OCI-LY1 (cell line): ENCODE data around the gene DRD4.

ENCODE experiments used
- H2AFZ ChIP-seq: fragments of 200-600 bp; sonication (generic), shearing (Covaris generic); 2 replicates; pipeline ENCODE4 v1.6.0; 2014; ENCODE audit warnings: antibody characterized with exemption, mild to moderate bottlenecking, low read length
- H3F3A ChIP-seq: fragments of 200-600 bp; sonication (generic), shearing (Covaris generic); 2 replicates; pipeline ENCODE4 v1.6.0; 2014; ENCODE audit warnings: mild to moderate bottlenecking, antibody characterized with exemption, low read length, moderate library complexity; ENCODE audit not compliant: insufficient read depth
- H3K27ac ChIP-seq: fragments of 200-600 bp; sonication (generic); 2 replicates; pipeline ENCODE4 v1.5.1; 2014; ENCODE audit warnings: low read length, mixed run types, mild to moderate bottlenecking, low read depth; ENCODE audit not compliant: poor library complexity, severe bottlenecking
- H3K27me3 ChIP-seq: fragments of 200-600 bp; sonication (generic); 2 replicates; pipeline ENCODE4 v1.6.0; 2014; ENCODE audit warnings: antibody characterized with exemption, mild to moderate bottlenecking, low read length, moderate library complexity; ENCODE audit not compliant: insufficient read depth
- H3K36me3 ChIP-seq: fragments of 200-600 bp; sonication (generic); 2 replicates; pipeline ENCODE4 v1.6.1; 2014; ENCODE audit warnings: mild to moderate bottlenecking, antibody characterized with exemption, low read length, moderate library complexity, mixed read lengths; ENCODE audit not compliant: insufficient read depth
- H3K4me1 ChIP-seq: fragments of 200-600 bp; sonication (generic); 2 replicates; pipeline ENCODE4 v1.5.1; 2014; ENCODE audit warnings: mild to moderate bottlenecking, low read length, moderate library complexity; ENCODE audit not compliant: insufficient read depth, severe bottlenecking
- H3K4me2 ChIP-seq: fragments of 200-600 bp; sonication (generic), shearing (Covaris generic); 2 replicates; pipeline ENCODE4 v1.6.1; 2014; ENCODE audit warnings: low read length
- H3K4me3 ChIP-seq: fragments of 200-600 bp; sonication (generic); 2 replicates; pipeline ENCODE4 v1.5.1; 2014; ENCODE audit warnings: low read length, low read depth, mild to moderate bottlenecking, mixed read lengths; ENCODE audit not compliant: poor library complexity, severe bottlenecking
- H3K79me2 ChIP-seq: fragments of 200-600 bp; shearing (Covaris generic); 2 replicates; pipeline ENCODE4 v1.6.1; 2016; ENCODE audit warnings: mixed run types, low read length, mixed read lengths; ENCODE audit not compliant: insufficient read depth
- H3K9ac ChIP-seq: fragments of 200-600 bp; sonication (generic), shearing (Covaris generic); 2 replicates; pipeline ENCODE4 v1.6.1; 2014; ENCODE audit warnings: mild to moderate bottlenecking, low read length, mixed read lengths
- H3K9me2 ChIP-seq: fragments of 200-600 bp; sonication (generic), shearing (Covaris generic); 2 replicates; pipeline ENCODE4 v1.6.1; 2014; ENCODE audit warnings: low read depth, mild to moderate bottlenecking, low read length, mixed read lengths
- H3K9me3 ChIP-seq: fragments of 200-600 bp; shearing (Covaris generic); 2 replicates; pipeline ENCODE4 v1.6.1; 2014; ENCODE audit warnings: low read length, mixed read lengths
- H4K20me1 ChIP-seq: fragments of 200-600 bp; sonication (generic), shearing (Covaris generic); 2 replicates; pipeline ENCODE4 v1.6.0; 2016; ENCODE audit warnings: mild to moderate bottlenecking, low read length; ENCODE audit not compliant: insufficient read depth
- EZH2 ChIP-seq: fragments of 200-600 bp; sonication (generic), shearing (Covaris generic); IDR thresholded peaks from 2 replicates; pipeline ENCODE4 v1.8.0; 2017; ENCODE audit warnings: borderline replicate concordance, mixed run types, mild to moderate bottlenecking, antibody characterized with exemption, low read length, moderate library complexity, mixed read lengths
- TF ChIP-seq, protein P1 (sequence below): fragments of 200-600 bp; sonication (generic), shearing (Covaris generic); IDR thresholded peaks from 2 replicates; pipeline ENCODE4 v1.5.1; 2017; ENCODE audit warnings: mild to moderate bottlenecking, antibody characterized with exemption, low read length, moderate library complexity, mixed read lengths

Gene DRD4

GRCh38 chr11:620201-620600, 16.9 kb upstream of the DRD4 start:
- Histone ChIP-seq H3K27me3 (no peaks in the 10 kb centered on the region), H3K79me2 (no peaks in the 10 kb centered on the region), H3K9me3 (no peaks in the 10 kb centered on the region)

DNA sequence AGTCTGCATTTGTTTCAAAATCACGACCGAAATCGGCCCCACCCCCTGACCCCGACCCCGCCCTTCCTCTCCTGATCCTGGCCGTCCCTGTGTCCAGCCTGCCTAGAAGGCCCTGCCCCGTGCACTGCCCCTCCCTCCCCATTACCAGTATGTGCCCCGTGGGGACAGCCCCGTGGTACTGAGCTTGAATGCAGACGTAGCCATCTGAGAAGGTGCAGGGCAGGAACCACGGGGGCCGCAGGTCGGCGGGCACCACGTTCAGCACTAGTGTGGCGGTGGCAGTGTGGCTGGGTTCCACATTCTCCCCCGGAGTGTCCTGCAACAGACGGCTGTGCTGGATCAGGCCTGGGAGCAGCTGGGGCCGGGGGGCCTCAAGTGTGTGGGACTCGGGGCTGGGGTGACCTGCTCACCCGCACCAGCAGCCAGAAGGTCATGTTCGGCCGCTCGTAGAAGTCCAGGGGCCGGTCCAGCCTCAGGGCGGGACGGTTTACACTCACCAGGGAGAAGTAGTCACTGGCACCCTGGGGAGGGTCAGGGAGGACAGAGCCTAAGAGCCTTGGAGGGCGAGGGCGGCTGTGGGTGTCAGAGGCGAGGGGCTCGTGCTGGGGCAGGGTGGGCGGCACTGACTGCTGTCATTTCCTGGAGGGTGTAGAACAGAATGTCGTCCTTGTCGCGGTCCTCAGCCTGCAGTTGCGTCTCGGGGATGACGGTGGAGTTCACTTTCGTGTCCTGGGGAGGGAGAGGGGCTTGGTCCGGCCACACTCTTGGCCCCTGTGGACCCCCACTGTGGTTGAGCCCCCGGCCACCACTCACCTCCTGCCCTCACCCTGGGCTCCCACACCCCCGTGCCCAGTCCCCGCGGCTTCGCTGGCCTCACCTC, 15.9 kb upstream of the DRD4 start:
- Histone ChIP-seq H2AFZ (no peak overlapping the region), H4K20me1 (no peaks in the 10 kb centered on the region), H3K4me1 (peaks cover 5% of the 10 kb centered on the region), H3K27me3 (0 out of 2 replicates have a peak, but pooled peaks cover 3% of the 10 kb centered on the region), H3K9me2 (no peaks in the 10 kb centered on the region), H3F3A (no peaks in the 10 kb centered on the region), H3K27ac (no peak overlapping the region), H3K4me3 (no peak overlapping the region), H3K9me3 (no peaks in the 10 kb centered on the region), H3K79me2 (no peaks in the 10 kb centered on the region), H3K4me2 (no peak overlapping the region), H3K9ac (no peak overlapping the region), H3K36me3 (peaks cover 8% of the 10 kb centered on the region; the same call in 1 of the 2 replicates)
- no peak for TF ChIP-seq EZH2
- TF ChIP-seq, protein P1, sequence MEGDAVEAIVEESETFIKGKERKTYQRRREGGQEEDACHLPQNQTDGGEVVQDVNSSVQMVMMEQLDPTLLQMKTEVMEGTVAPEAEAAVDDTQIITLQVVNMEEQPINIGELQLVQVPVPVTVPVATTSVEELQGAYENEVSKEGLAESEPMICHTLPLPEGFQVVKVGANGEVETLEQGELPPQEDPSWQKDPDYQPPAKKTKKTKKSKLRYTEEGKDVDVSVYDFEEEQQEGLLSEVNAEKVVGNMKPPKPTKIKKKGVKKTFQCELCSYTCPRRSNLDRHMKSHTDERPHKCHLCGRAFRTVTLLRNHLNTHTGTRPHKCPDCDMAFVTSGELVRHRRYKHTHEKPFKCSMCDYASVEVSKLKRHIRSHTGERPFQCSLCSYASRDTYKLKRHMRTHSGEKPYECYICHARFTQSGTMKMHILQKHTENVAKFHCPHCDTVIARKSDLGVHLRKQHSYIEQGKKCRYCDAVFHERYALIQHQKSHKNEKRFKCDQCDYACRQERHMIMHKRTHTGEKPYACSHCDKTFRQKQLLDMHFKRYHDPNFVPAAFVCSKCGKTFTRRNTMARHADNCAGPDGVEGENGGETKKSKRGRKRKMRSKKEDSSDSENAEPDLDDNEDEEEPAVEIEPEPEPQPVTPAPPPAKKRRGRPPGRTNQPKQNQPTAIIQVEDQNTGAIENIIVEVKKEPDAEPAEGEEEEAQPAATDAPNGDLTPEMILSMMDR = no peak

More at GRCh38 chr11:620201-620600, 16.9 kb upstream of the DRD4 start:
- no peaks in the 10 kb centered on the region for H3K9me2 ChIP-seq
- no peak overlapping the region for H3K9ac ChIP-seq
- no peaks in the 10 kb centered on the region for H3F3A ChIP-seq
- peaks cover 8% of the 10 kb centered on the region; the same call in 1 of the 2 replicates for H3K36me3 ChIP-seq
- H4K20me1 ChIP-seq = no peaks in the 10 kb centered on the region
- H2AFZ ChIP-seq = no peak overlapping the region
- no peak overlapping the region for H3K4me2 ChIP-seq
- H3K4me3 ChIP-seq = no peak overlapping the region
- TF ChIP-seq, protein P1 = no peak
- TF ChIP-seq EZH2 = no peak
- no peak overlapping the region for H3K27ac ChIP-seq
- peaks cover 9% of the 10 kb centered on the region for H3K4me1 ChIP-seq

DNA sequence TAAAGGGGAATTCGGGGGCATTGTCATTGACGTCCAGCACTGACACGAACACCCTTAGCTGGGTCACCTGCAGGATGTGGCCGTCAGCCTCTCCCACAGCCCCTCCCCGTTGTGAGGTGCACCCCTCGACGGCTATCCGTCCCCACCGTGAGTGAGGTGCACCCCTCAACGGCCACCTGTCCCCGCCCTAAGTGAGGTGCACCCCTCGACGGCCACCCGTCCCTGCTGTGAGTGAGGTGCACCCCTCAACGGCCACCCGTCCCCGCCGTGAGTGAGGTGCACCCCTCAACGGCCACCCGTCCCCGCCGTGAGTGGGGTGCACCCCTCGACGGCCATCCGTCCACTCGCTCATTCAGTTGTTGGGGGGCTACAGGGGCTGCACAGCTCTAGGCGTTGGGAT, 15.2 kb upstream of the DRD4 start:
- no peak overlapping the region for H3K4me2 ChIP-seq
- H3F3A ChIP-seq = no peaks in the 10 kb centered on the region
- no peaks in the 10 kb centered on the region for H3K79me2 ChIP-seq
- TF ChIP-seq EZH2 = no peak
- TF ChIP-seq, protein P1 = no peak
- H3K9ac ChIP-seq = no peak overlapping the region
- no peaks in the 10 kb centered on the region for H3K4me1 ChIP-seq
- H3K36me3 ChIP-seq = peaks cover 8% of the 10 kb centered on the region; the same call in 1 of the 2 replicates
- no peaks in the 10 kb centered on the region for H3K9me3 ChIP-seq
- no peak overlapping the region for H2AFZ ChIP-seq
- 0 out of 2 replicates have a peak, but pooled peaks cover 3% of the 10 kb centered on the region for H3K27me3 ChIP-seq
- H4K20me1 ChIP-seq = no peaks in the 10 kb centered on the region
- H3K9me2 ChIP-seq = no peaks in the 10 kb centered on the region
- no peak overlapping the region for H3K4me3 ChIP-seq
- no peak overlapping the region for H3K27ac ChIP-seq
